K562 (cell line): Measurements from ENCODE around the gene PTH1R. TPM values are rescaled to one million over a fixed set of nuclear protein-coding genes. Genes with fewer than 3 reads are reported as not detected.

ENCODE experiments used
- ATAC-seq: fragments of 200-7000 bp; cut with Tn5 transposase; 3 replicates; pipeline ENCODE4 v1.9.1; 2020; ENCODE audit warnings: moderate library complexity
- BruUV-seq: library from RNA; stranded (reverse); fragments of 400-500 nt; replicated peaks from 2 replicates; lab custom pipeline; 2021; lab: Mats Ljungman, UMichigan
- CTCF ChIA-PET: fragments of 300-600 bp; formaldehyde crosslinking; extraction: SDS; loops from one replicate; lab custom pipeline; 2021; ENCODE audit warnings: low intra/inter-chr PET ratio; lab: Yijun Ruan, JAX
- POLR2A ChIA-PET: fragments of 300-600, 350-650 bp; sonication (Branson Sonifier 250); formaldehyde crosslinking; extraction: SDS; loops from one replicate; lab custom pipeline; 2021; ENCODE audit warnings: antibody characterized with exemption, inconsistent platforms; lab: Yijun Ruan, JAX
- DNase-seq, 4 experiments: peaks; one replicate each; pipeline versions ENCODE4 v3.0.0 to v3.0.0-alpha.2; 2011 to 2018; ENCODE audit warnings: low spot score in 3 of 4, mixed read lengths in 3 of 4; ENCODE audit errors: extremely low read depth in 1 of 4
- FAIRE-seq: peaks from 2 replicates; lab custom pipeline; 2011; peaks lifted over from hg19 to GRCh38; lab: Jason Lieb, UNC
- H2AFZ ChIP-seq: 2 replicates; pipeline ENCODE4 v1.6.0; 2011; ENCODE audit warnings: low read depth, low read length, control low read depth, inconsistent platforms
- H3K27ac ChIP-seq: fragments of 200-600 bp; 3 replicates; pipeline ENCODE4 v1.8.0; 2011; ENCODE audit warnings: low read depth, mild to moderate bottlenecking, control low read depth, inconsistent platforms, low read length, moderate library complexity, mixed read lengths; ENCODE audit errors: extremely low read depth
- H3K27me3 ChIP-seq, 2 experiments: fragments of 300-600 bp in 1 of 2; 2 replicates in 1 of 2; 3 replicates in 1 of 2; pipeline versions ENCODE4 v1.6.0 to v1.8.0; 2011; ENCODE audit warnings: inconsistent platforms in 2 of 2, low read length in 2 of 2, mild to moderate bottlenecking in 1 of 2, mixed read lengths in 1 of 2, moderate library complexity in 1 of 2; ENCODE audit not compliant: control insufficient read depth in 2 of 2, insufficient read depth in 2 of 2
- H3K36me3 ChIP-seq: fragments of 300-600 bp; 3 replicates; pipeline ENCODE4 v1.8.0; 2011; ENCODE audit warnings: mild to moderate bottlenecking, low read length, inconsistent platforms; ENCODE audit not compliant: control insufficient read depth, insufficient read depth
- H3K4me1 ChIP-seq, 2 experiments: fragments of 200-600 bp in 1 of 2; replicated peaks in 1 of 2; 2 replicates in 1 of 2; 3 replicates in 1 of 2; pipeline versions ENCODE4 v1.5.1 to v1.8.0; 2011; ENCODE audit warnings: inconsistent platforms in 2 of 2, low read length in 2 of 2, mild to moderate bottlenecking in 1 of 2, mixed read lengths in 1 of 2, moderate library complexity in 1 of 2; ENCODE audit not compliant: control insufficient read depth in 2 of 2, insufficient read depth in 2 of 2
- H3K4me2 ChIP-seq: 2 replicates; pipeline ENCODE4 v1.6.1; 2011; ENCODE audit warnings: low read length, control low read depth, inconsistent platforms, mixed read lengths; ENCODE audit not compliant: insufficient read depth
- H3K4me3 ChIP-seq: fragments of 200-600 bp; sonication (generic), shearing (Covaris generic); 2 replicates; pipeline ENCODE4 v1.5.1; 2016; ENCODE audit warnings: control low read depth, inconsistent platforms
- H3K79me2 ChIP-seq: fragments of 200-600 bp; 3 replicates; pipeline ENCODE4 v1.8.0; 2011; ENCODE audit warnings: low read length, inconsistent platforms; ENCODE audit not compliant: control insufficient read depth, insufficient read depth
- H3K9ac ChIP-seq, 2 experiments: 2 replicates each; pipeline versions ENCODE4 v1.6.0 to v1.6.1; 2011; ENCODE audit warnings: low read depth in 2 of 2, low read length in 2 of 2, control low read depth in 1 of 2, inconsistent platforms in 1 of 2, mild to moderate bottlenecking in 1 of 2, mixed read lengths in 1 of 2; ENCODE audit not compliant: insufficient read depth in 1 of 2
- H3K9me1 ChIP-seq: one replicate; pipeline ENCODE4 v1.6.0; 2011; ENCODE audit warnings: inconsistent platforms, mild to moderate bottlenecking, low read length, moderate library complexity; ENCODE audit not compliant: control insufficient read depth, insufficient read depth
- H3K9me3 ChIP-seq: replicated peaks from 2 replicates; pipeline ENCODE4 v1.5.1; 2011; ENCODE audit warnings: low read depth, low read length, inconsistent platforms; ENCODE audit not compliant: control insufficient read depth, insufficient read depth
- H4K20me1 ChIP-seq: replicated peaks from 2 replicates; pipeline ENCODE4 v1.6.1; 2011; ENCODE audit warnings: low read length, inconsistent platforms, mixed read lengths; ENCODE audit not compliant: control insufficient read depth, insufficient read depth
- BRD4 ChIP-seq: fragments of 200-600 bp; sonication (generic); IDR thresholded peaks from 2 replicates; pipeline ENCODE4 v1.6.1; 2017; ENCODE audit warnings: inconsistent platforms
- HNRNPK ChIP-seq: fragments of 200-400 bp; formaldehyde crosslinking; IDR thresholded peaks from one replicate; pipeline ENCODE4 v1.6.1; 2018; ENCODE audit warnings: mild to moderate bottlenecking, low read depth, low read length; ENCODE audit not compliant: poor library complexity, severe bottlenecking
- IRF9 ChIP-seq: fragments of 450-650 bp; IDR thresholded peaks from 2 replicates; pipeline ENCODE4 v1.6.1; 2016; ENCODE audit warnings: missing biosample characterization, missing genetic modification characterization
- KLF10 ChIP-seq: fragments of 250-450 bp; sonication (Bioruptor Pico); IDR thresholded peaks from 2 replicates; pipeline ENCODE4 v1.6.1; 2021; ENCODE audit warnings: matching md5 sums
- MXI1 ChIP-seq: IDR thresholded peaks from 2 replicates; pipeline ENCODE4 v1.6.1; 2011; ENCODE audit warnings: low read depth, mild to moderate bottlenecking, improper control_type of control experiment, low read length
- PCBP2 ChIP-seq: fragments of 200-400 bp; formaldehyde crosslinking; IDR thresholded peaks from 2 replicates; pipeline ENCODE4 v1.6.1; 2018; ENCODE audit warnings: low read length, low read depth, mild to moderate bottlenecking, moderate library complexity; ENCODE audit not compliant: poor library complexity, severe bottlenecking
- RBFOX2 ChIP-seq: fragments of 200-400 bp; formaldehyde crosslinking; IDR thresholded peaks from 2 replicates; pipeline ENCODE4 v1.6.1; 2017; ENCODE audit warnings: low read depth, mild to moderate bottlenecking, low read length, moderate library complexity
- RBM17 ChIP-seq: fragments of 200-400 bp; formaldehyde crosslinking; IDR thresholded peaks from 2 replicates; pipeline ENCODE4 v1.6.1; 2017; ENCODE audit warnings: low read depth, mild to moderate bottlenecking, low read length, borderline replicate concordance
- SMARCE1 ChIP-seq: fragments of 450-650 bp; IDR thresholded peaks from 2 replicates; pipeline ENCODE4 v1.7.1; 2016; ENCODE audit warnings: mild to moderate bottlenecking
- SREBF2 ChIP-seq: sonication (generic); formaldehyde crosslinking; IDR thresholded peaks from 2 replicates; pipeline ENCODE4 v1.4.0; 2020; ENCODE audit warnings: mild to moderate bottlenecking, missing genetic modification reagents
- THAP7 ChIP-seq: fragments of 250-450 bp; sonication (Bioruptor Pico); IDR thresholded peaks from 2 replicates; pipeline ENCODE4 v1.5.0; 2021
- TRIM24 ChIP-seq, 2 experiments: fragments of 450-650 bp; IDR thresholded peaks; 2 replicates each; pipeline ENCODE4 v1.6.1; 2016
- USF1 ChIP-seq: sonication (generic); formaldehyde crosslinking; IDR thresholded peaks from 2 replicates; pipeline ENCODE4 v1.9.0; 2022; ENCODE audit warnings: mild to moderate bottlenecking, missing genetic modification reagents
- YBX1 ChIP-seq: fragments of 450-650 bp; IDR thresholded peaks from 2 replicates; pipeline ENCODE4 v1.7.1; 2016; ENCODE audit warnings: mild to moderate bottlenecking
- ZBTB7A ChIP-seq: IDR thresholded peaks from 2 replicates; pipeline ENCODE4 v1.6.1; 2011; ENCODE audit warnings: low read depth, mild to moderate bottlenecking, low read length, moderate library complexity, borderline replicate concordance; ENCODE audit not compliant: control insufficient read depth
- ZNF121 ChIP-seq: sonication (generic); formaldehyde crosslinking; conservative IDR thresholded peaks from 2 replicates; pipeline ENCODE4 v1.8.0; 2022; ENCODE audit warnings: missing genetic modification reagents
- ZNF23 ChIP-seq: fragments of 250-450 bp; sonication (Bioruptor Pico); IDR thresholded peaks from 2 replicates; pipeline ENCODE4 v1.4.0; 2020; ENCODE audit warnings: mild to moderate bottlenecking
- ZNF347 ChIP-seq: fragments of 450-650 bp; formaldehyde crosslinking; IDR thresholded peaks from 2 replicates; pipeline ENCODE4 v1.4.0; 2020; ENCODE audit warnings: low read depth, mild to moderate bottlenecking, moderate library complexity
- ZNF57 ChIP-seq: fragments of 450-650 bp; formaldehyde crosslinking; IDR thresholded peaks from 2 replicates; pipeline ENCODE4 v1.4.0; 2020; ENCODE audit warnings: mild to moderate bottlenecking, moderate library complexity
- WGBS: fragments of 100-300 bp; shearing (Covaris generic); methylation state at CpG from one replicate; pipeline ENCODE4 v1.1.6; 2016; ENCODE audit warnings: low coverage, mixed read lengths; ENCODE audit not compliant: insufficient coverage; ENCODE audit errors: missing lambda C conversion rate; 5-methylcytosine and 5-hydroxymethylcytosine counted together
- in situ Hi-C: fragments of 300-500 bp; cut with MboI; formaldehyde crosslinking; loops from 4 replicates; pipeline ENCODE4 v1.15.0; 2018; ENCODE audit warnings: inconsistent platforms, mixed read lengths
- intact Hi-C: fragments of 100-400 bp; cut with micrococcal nuclease; formaldehyde crosslinking; loops from 2 replicates; pipeline ENCODE4 v1.14.2; 2022
- polyA plus RNA-seq, 8 experiments: library from polyadenylated mRNA; depleted of rRNA in 4 of 8; stranded (reverse) in 5 of 8; unstranded in 3 of 8; fragments of >200 nt; fragmentation: Nextera tagmentation in 2 of 8; fragmentation: Illumina TruSeq in 1 of 8; extraction: Ambion mirVana in 2 of 8; extraction: Trizol in 1 of 8; gene quantifications; 2 replicates each; pipeline versions ENCODE4 v1.2.1 to v1.2.3, GENCODE V29; 2011 to 2014; ENCODE audit warnings: inconsistent platforms in 1 of 8, missing spikeins in 1 of 8
- total RNA-seq, 7 experiments: library from RNA; depleted of rRNA in 6 of 7; stranded (reverse); fragments of >200 nt in 6 of 7; fragmentation: Illumina TruSeq in 2 of 7; extraction: Trizol in 2 of 7; gene quantifications; 2 replicates each; pipeline versions ENCODE4 v1.2.1 to v1.2.3, GENCODE V29; 2011 to 2021; ENCODE audit warnings: low replicate concordance in 1 of 7

PTH1R gene
- total and polyA plus RNA-seq, 9 of the 15 experiments (the other 6 are each of a cell fraction or from before 2014, with no cell fraction given), result not detected

GRCh38 chr3:46933261-46933660 is 55.7 kb downstream of the PTH1R start:
- no peaks in the 10 kb centered on the region for H3K27me3 ChIP-seq
- peaks cover 77% of the 10 kb centered on the region for H3K36me3 ChIP-seq
- H3K9me3 ChIP-seq, result no peaks in the 10 kb centered on the region
- no peak overlapping the region for H2AFZ ChIP-seq
- TF ChIP-seq ZNF121 (CRISPR knock-in tag) (no peak), BRD4 (no peak), SMARCE1 (no peak), IRF9 (tag) (no peak), THAP7 (no peak), HNRNPK (no peak), SREBF2 (no peak), RBM17 (no peak), ZNF23 (no peak), RBFOX2 (no peak), PCBP2 (no peak), ZNF347 (CRISPR knock-in tag) (no peak), YBX1 (no peak), USF1 (CRISPR knock-in tag) (no peak), KLF10 (CRISPR knock-in tag) (no peak), TRIM24 (IDR thresholded peaks at IDR 0.05) (no peak), ZNF57 (CRISPR knock-in tag) (no peak), ZBTB7A (no peak), MXI1 (no peak)
- no peak for FAIRE-seq
- ChIA-PET CTCF (interaction anchor here (1.2 kb wide), 1 partner anchor 65 kb away, joined by 6 read pairs; no protein-coding TSS in a partner anchor), POLR2A (interaction anchor here (0.6 to 3.0 kb wide), 15 partner anchors 10 to 491 kb away, joined by 3 to 10 read pairs (median 4); partner anchors contain the start of genes CCDC12 and NBEAL2)
- no peak overlapping the region for H3K27ac ChIP-seq
- H3K4me3 ChIP-seq, result no peak overlapping the region
- no peak for ATAC-seq
- in situ Hi-C loops (no loop called here), intact Hi-C loops (loop anchor here (5.0 kb wide), 1 partner anchor 44 kb away; the partner anchor contains the start of genes CCDC12 and NBEAL2)
- BruUV-seq, result no TSS peak
- 69% methylated on average over 6 of the region's 6 CpGs for WGBS
- H4K20me1 ChIP-seq, result peaks cover 35% of the 10 kb centered on the region
- H3K79me2 ChIP-seq, result peaks cover 96% of the 10 kb centered on the region
- no peak overlapping the region for H3K4me2 ChIP-seq
- no peak for DNase-seq
- H3K4me1 ChIP-seq, result peaks cover 39 to 40% of the 10 kb centered on the region in 2 experiments
- peak overlapping the region in 1 of 2 experiments; percentile 77; a peak in 1 of 4 replicates for H3K9ac ChIP-seq
- H3K9me1 ChIP-seq, result peaks cover 10% of the 10 kb centered on the region
